Measurements from ENCODE around the gene UFSP2.

DNA sequence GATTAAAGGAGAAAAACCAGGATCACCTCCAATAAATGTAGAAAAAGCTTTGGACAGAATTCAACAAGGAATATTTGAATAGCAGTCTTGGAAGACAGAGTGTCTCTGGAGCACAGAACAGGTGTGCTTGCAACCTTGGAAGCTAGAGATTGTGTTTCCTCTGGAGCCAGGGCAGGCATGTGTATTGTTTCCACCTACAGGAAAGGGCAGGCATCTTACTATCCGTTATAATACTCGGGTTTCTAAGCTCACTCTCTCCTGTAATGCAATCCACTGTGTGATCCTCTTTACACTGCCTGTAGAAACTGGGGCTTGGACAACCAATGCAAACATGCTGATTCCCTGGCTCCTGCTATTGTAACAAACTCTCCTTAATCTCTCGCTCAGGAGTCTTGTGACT is 31.4 kb upstream of the UFSP2 start:
- TF ChIP-seq, protein P1, sequence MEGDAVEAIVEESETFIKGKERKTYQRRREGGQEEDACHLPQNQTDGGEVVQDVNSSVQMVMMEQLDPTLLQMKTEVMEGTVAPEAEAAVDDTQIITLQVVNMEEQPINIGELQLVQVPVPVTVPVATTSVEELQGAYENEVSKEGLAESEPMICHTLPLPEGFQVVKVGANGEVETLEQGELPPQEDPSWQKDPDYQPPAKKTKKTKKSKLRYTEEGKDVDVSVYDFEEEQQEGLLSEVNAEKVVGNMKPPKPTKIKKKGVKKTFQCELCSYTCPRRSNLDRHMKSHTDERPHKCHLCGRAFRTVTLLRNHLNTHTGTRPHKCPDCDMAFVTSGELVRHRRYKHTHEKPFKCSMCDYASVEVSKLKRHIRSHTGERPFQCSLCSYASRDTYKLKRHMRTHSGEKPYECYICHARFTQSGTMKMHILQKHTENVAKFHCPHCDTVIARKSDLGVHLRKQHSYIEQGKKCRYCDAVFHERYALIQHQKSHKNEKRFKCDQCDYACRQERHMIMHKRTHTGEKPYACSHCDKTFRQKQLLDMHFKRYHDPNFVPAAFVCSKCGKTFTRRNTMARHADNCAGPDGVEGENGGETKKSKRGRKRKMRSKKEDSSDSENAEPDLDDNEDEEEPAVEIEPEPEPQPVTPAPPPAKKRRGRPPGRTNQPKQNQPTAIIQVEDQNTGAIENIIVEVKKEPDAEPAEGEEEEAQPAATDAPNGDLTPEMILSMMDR (conservative IDR thresholded peaks at IDR 0.05 in 1 of 2, IDR thresholded peaks at IDR 0.05 in 1 of 2; ENCODE audit: low read depth in 1 of 2, low read length in 2 of 2) = no peak
- TF ChIP-seq EZH2 (IDR thresholded peaks at IDR 0.05; ENCODE audit: low read length, missing control alignments) = no peak
